Breast epithelium (tissue), 4 donors: ENCODE measurements around the gene PLPP1. TPM values are rescaled to one million over a fixed set of nuclear protein-coding genes. Genes with fewer than 3 reads are reported as not detected.
A peak's percentile ranks its signal among the peaks of the same experiment; 100 is the strongest.

ENCODE experiments used
- DNase-seq, 2 donors: peaks; one replicate each; pipeline ENCODE4 v3.0.0-alpha.2; 2019; ENCODE audit warnings: low spot score in 2 of 2
- H3K27ac ChIP-seq, 2 donors: fragments of 200-600 bp; sonication (generic) in 1 of 2; one replicate each; pipeline ENCODE4 v1.5.1; 2016 to 2019; ENCODE audit warnings: mild to moderate bottlenecking in 1 of 2
- H3K27me3 ChIP-seq, 2 donors: fragments of 200-600 bp; sonication (generic) in 1 of 2; one replicate each; pipeline versions ENCODE4 v1.5.1 to v1.6.0; 2017 to 2019; ENCODE audit warnings: control low read depth in 1 of 2, mild to moderate bottlenecking in 1 of 2
- H3K36me3 ChIP-seq: fragments of 200-600 bp; one replicate; pipeline ENCODE4 v1.5.1; 2019
- H3K4me1 ChIP-seq, 2 donors: fragments of 200-600 bp; sonication (generic); one replicate each; pipeline ENCODE4 v1.5.1; 2016 to 2019; ENCODE audit warnings: control low read depth in 1 of 2
- H3K4me3 ChIP-seq, 3 donors: fragments of 200-600 bp; sonication (generic); 1 replicate in 2 of 3; 2 replicates in 1 of 3; pipeline ENCODE4 v1.5.1; 2016 to 2019; ENCODE audit warnings: mild to moderate bottlenecking in 3 of 3, moderate library complexity in 2 of 3
- H3K9me3 ChIP-seq, 2 donors: fragments of 200-600 bp; sonication (generic) in 1 of 2; one replicate each; pipeline ENCODE4 v1.5.1; 2016 to 2019; ENCODE audit warnings: control low read depth in 1 of 2
- POLR2A ChIP-seq: fragments of 450-650 bp; IDR thresholded peaks from one replicate; pipeline ENCODE4 v1.6.1; 2016; ENCODE audit warnings: antibody characterized with exemption, mild to moderate bottlenecking, moderate library complexity
- POLR2AphosphoS5 ChIP-seq, 3 donors: sonication (generic); formaldehyde crosslinking; IDR thresholded peaks; one replicate each; pipeline ENCODE4 v1.6.1; 2017; ENCODE audit warnings: antibody characterized with exemption in 3 of 3
- intact Hi-C: fragments of 100-400 bp; cut with DNase I; formaldehyde crosslinking; loops from one replicate; pipeline ENCODE4 v1.15.1; 2023; ENCODE audit warnings: low total_unique reads
- total RNA-seq, 3 donors: library from RNA; depleted of rRNA; stranded (reverse); fragments of >200 nt; gene quantifications; one replicate each; pipeline ENCODE4 v1.1.0, GENCODE V29; 2016
- TF ChIP-seq, protein P1 (sequence below), 3 donors: fragments of 450-650 bp; IDR thresholded peaks; one replicate each; pipeline ENCODE4 v1.5.1; 2016 to 2017; ENCODE audit warnings: antibody characterized with exemption in 3 of 3, mild to moderate bottlenecking in 3 of 3, moderate library complexity in 3 of 3

The PLPP1 gene
- total RNA-seq: 100 to 1,000 TPM; 177 to 339 (median 237) TPM

DNA sequence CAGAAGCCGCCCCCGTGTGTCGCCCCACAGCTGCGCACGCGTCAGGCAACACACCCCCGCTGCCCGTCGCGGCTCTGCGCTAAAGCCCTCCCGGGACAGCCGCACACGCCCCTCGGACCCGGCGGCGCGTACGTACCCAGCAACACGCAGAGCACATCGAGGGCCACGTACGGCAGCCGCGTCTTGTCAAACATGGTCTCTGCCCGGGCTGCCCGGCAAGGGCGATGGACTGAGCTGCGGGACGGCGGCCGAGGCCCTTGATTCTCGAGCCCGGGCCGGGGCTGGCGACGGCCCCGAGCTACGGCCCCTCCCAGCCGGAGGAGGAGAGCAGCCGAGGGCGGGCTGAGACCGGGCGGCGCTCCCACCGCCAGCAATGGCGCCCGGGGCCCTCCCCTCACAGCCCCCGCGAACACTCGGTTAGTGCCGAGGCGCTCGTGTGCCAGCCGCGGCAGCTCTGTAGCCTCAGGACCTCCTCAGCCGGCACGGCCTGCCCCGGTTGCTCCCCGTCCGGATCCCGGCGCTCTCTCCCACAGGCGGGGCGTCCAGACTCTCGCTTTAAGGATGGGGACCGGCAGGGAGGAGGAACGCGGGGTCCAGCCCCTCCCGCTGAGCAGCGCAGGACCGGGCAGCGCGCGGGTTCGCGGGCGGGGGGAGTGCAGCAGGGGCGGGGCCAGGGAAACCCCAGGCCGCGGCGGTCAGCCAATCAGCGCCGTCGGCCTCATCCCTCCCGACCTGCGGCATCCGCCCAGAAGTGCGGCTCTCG lies at the start of gene PLPP1:
PLPP1 (minus strand) TSS at position 529 of the 763 bp plus-strand sequence; CDS start at position 194, 335 bp downstream.
- peak; percentile 79 to 89 for DNase-seq
- intact Hi-C loops: loop anchor here (10.0 kb wide), 1 partner anchor 60 kb away; no protein-coding TSS in a partner anchor
- no peaks in the 10 kb centered on the region for H3K27me3 ChIP-seq
- H3K4me1 ChIP-seq: no peaks in the 10 kb centered on the region
- H3K27ac ChIP-seq: peak within 1 kb of the TSS; percentile 96 to 97
- H3K4me3 ChIP-seq: peak within 1 kb of the TSS; percentile 84 to 95 (median 94)
- TF ChIP-seq, protein P1, sequence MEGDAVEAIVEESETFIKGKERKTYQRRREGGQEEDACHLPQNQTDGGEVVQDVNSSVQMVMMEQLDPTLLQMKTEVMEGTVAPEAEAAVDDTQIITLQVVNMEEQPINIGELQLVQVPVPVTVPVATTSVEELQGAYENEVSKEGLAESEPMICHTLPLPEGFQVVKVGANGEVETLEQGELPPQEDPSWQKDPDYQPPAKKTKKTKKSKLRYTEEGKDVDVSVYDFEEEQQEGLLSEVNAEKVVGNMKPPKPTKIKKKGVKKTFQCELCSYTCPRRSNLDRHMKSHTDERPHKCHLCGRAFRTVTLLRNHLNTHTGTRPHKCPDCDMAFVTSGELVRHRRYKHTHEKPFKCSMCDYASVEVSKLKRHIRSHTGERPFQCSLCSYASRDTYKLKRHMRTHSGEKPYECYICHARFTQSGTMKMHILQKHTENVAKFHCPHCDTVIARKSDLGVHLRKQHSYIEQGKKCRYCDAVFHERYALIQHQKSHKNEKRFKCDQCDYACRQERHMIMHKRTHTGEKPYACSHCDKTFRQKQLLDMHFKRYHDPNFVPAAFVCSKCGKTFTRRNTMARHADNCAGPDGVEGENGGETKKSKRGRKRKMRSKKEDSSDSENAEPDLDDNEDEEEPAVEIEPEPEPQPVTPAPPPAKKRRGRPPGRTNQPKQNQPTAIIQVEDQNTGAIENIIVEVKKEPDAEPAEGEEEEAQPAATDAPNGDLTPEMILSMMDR (IDR thresholded peaks at IDR 0.05): no peak
- TF ChIP-seq POLR2A (peak; percentile 55), POLR2AphosphoS5 (IDR thresholded peaks at IDR 0.05) (peak in 2 of 3 donors; percentile 83 to 86)
- no peaks in the 10 kb centered on the region for H3K9me3 ChIP-seq
- H3K36me3 ChIP-seq: no peaks in the 10 kb centered on the region

DNA sequence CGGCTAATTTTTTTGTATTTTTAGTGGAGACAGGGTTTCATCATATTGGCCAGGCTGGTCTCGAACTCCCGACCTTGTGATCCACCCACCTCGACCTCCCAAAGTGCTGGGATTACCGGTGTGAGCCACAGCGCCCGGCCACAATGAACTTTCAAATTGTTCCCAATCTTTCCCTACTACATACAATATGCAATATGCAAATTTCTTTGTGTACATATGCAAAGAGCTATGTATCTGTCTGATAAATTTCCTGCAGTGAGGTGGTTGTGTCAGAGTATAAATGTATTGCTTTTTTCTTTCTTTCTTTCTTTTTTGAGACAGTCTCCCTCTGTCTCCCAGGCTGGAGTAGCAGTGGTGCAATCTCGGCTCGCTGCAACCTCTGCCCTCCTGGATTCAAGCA lies 48.8 kb upstream of the PLPP1 start:
- Histone ChIP-seq H3K4me3 (no peak overlapping the region), H3K4me1 (no peaks in the 10 kb centered on the region), H3K9me3 (no peaks in the 10 kb centered on the region), H3K36me3 (no peaks in the 10 kb centered on the region), H3K27ac (no peak overlapping the region), H3K27me3 (no peaks in the 10 kb centered on the region)
- TF ChIP-seq POLR2AphosphoS5 (IDR thresholded peaks at IDR 0.05) (no peak), POLR2A (no peak)
- TF ChIP-seq, protein P1 (IDR thresholded peaks at IDR 0.05): no peak
- intact Hi-C loops: no loop called here
- no peak for DNase-seq

DNA sequence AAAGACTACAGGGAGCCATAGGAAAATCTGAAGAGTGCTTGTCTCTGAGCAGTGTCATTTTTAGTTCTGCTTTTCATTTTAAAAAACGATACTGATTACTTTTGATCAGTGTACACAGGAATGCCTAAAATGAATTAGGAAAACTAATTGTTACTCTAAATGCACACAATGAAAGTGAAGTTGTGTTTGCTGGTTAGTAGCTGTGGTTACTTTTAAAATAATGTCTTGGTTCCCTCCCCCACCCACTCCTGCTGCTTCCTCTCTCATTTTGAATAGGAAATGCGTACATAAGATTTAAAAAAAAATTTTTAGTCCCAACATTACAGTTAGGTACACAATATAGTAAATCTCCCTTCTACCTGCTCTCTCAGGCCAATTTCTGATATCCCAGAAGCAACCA lies 47.5 kb upstream of the PLPP1 start:
- peaks cover 0 to 9% of the 10 kb centered on the region in 2 donors for H3K4me1 ChIP-seq
- intact Hi-C loops: no loop called here
- DNase-seq: no peak
- H3K4me3 ChIP-seq: no peak overlapping the region
- TF ChIP-seq POLR2AphosphoS5 (IDR thresholded peaks at IDR 0.05) (no peak), POLR2A (no peak)
- TF ChIP-seq, protein P1 (IDR thresholded peaks at IDR 0.05): no peak
- no peak overlapping the region for H3K27ac ChIP-seq
- no peaks in the 10 kb centered on the region for H3K9me3 ChIP-seq
- no peaks in the 10 kb centered on the region for H3K27me3 ChIP-seq
- H3K36me3 ChIP-seq: no peaks in the 10 kb centered on the region

DNA sequence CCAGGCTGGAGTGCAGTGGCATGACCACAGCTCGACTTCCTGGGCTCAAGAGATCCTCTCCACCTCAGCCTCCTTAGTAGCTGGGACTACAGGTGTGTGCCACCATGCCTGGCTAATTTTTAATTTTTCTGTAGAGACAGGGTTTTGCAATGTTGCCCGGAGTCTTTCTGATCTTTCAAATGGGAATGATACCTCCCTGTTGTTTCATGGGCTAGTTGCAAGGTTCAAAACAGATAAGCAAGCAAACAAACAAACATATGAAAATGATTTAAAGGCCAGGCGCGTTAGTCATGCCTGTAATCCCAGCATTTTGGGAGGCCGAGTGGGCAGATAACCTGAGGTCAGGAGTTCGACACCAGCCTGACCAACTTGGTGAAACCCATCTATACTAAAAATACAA lies 45.3 kb upstream of the PLPP1 start:
- DNase-seq: no peak
- Histone ChIP-seq H3K9me3 (no peaks in the 10 kb centered on the region), H3K27me3 (no peaks in the 10 kb centered on the region), H3K36me3 (no peaks in the 10 kb centered on the region), H3K4me1 (peaks cover 0 to 21% of the 10 kb centered on the region in 2 donors), H3K27ac (no peak overlapping the region), H3K4me3 (no peak overlapping the region)
- TF ChIP-seq POLR2AphosphoS5 (IDR thresholded peaks at IDR 0.05): no peak
- TF ChIP-seq, protein P1 (IDR thresholded peaks at IDR 0.05): no peak
- intact Hi-C loops: no loop called here

DNA sequence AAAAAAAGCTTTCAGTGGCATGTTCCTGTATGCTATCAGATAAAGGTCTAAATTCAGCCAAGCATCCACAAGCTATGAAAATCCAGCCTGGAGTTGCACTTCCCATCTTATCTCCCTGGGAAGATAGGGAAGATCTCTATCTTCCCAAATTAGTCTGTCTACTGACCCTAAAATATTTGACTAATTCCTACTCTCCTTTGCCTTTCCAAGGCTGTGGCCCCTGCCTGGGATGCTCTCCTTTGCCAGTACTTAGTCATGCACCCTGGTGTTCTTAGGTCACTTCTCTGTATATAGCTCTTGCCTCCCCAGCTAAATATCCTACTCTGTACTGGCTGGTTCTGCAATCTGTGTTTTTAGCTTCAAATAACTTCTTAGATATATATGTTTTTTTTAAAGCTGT lies 44.0 kb upstream of the PLPP1 start:
- no peaks in the 10 kb centered on the region for H3K36me3 ChIP-seq
- no peak overlapping the region for H3K4me3 ChIP-seq
- H3K27me3 ChIP-seq: no peaks in the 10 kb centered on the region
- intact Hi-C loops: no loop called here
- peaks cover 0 to 21% of the 10 kb centered on the region in 2 donors for H3K4me1 ChIP-seq
- DNase-seq: no peak
- TF ChIP-seq, protein P1 (IDR thresholded peaks at IDR 0.05): no peak
- TF ChIP-seq POLR2AphosphoS5 (IDR thresholded peaks at IDR 0.05) (no peak), POLR2A (no peak)
- H3K9me3 ChIP-seq: no peaks in the 10 kb centered on the region
- peak overlapping the region; percentile 85 to 86 for H3K27ac ChIP-seq
